ENCODE measurements around the gene MFAP4.

The MFAP4 gene

DNA sequence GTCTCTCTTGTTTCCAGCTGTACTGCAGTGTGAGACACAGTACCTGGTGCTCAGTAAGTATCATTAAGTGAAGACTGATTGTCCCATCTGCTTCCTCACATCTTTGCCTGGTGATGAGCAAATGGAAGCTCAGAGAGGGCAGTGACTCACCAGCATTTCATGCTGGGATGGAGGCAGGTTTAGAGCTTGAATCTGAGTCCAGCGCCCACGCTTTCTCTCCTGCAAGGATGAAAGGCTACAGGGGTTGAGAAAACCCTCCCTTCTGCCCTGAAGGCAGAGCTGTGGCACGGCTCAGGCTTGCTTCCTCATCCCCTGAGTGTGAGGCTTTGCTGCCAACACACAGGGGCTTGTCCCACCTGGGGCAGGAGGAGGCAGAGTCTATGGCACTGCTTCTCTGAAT, 22.5 kb upstream of the MFAP4 start:
- no peak for DNase-seq

DNA sequence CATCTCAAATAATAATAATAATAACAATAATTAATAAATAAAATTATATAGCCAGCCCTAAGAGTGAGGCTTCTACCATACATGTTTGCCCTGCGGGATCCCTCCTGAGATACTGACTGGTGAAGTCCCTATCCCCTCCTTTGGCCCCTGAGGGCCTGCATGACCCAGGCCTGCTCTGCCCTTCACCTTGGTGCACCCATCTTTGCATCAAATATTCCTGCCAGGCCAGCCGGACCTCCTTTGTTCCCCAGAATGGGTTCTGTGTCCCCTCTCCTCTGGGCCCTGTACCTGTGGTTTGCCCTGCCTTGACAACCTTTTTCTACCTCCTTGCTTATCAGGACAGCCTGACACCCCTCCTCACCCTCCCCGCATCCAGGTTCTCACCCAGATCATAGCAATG, 22.1 kb upstream of the MFAP4 start:
- no peak for DNase-seq

DNA sequence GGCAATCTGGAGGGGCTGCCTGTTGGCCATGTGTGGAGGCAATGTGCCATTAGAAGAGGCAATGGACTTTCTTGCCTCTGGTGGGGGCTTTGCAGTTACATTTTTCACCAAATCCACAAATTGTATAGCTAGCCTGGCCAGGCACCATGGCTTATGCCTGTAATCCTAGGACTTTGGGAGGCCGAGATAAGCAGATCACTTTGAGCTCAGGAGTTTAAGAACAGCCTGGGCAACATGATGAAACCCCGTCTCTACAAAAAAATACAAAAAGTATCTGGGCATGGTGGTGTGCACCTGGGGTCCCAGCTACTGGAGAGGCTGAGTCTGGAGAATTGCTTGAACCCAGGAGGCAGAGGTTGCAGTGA, 21.3 kb upstream of the MFAP4 start:
- DNase-seq: no peak

DNA sequence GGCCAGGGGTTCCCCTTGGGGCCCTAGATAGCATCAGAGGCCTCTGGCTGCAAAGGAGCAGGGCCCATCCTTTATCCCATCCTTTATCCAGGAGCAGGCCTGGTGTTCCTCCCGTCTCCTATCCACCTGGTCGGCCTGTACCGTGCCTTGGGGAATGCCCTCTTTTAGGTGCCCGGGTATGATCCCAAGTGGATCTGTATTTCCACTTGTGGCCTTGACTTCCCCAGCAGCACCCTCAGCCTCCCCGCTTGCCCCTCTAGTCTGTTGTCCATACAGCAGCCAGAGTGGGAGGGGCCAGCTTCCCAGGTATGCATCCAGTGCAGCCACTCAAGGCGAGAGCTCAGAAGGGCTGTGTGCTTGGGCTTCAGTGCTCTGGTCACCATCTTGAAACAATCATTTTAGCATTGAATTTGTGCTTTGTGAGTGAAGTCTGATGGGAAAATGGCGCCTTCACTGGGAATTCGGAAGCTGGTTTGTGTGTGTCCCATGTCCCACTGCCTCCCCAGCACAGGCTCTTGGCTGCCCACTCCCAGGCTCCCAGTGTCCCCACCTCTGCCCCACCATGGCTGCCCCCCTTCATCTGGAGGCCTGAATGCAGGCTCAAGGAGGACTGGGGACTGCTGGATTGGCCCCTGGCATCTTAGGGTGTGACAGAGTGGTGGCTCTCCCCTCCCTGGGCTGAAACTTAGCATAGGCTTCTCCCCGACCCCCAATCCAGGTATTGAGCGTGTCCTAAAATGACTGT, 20.8 kb upstream of the MFAP4 start:
- DNase-seq: no peak

DNA sequence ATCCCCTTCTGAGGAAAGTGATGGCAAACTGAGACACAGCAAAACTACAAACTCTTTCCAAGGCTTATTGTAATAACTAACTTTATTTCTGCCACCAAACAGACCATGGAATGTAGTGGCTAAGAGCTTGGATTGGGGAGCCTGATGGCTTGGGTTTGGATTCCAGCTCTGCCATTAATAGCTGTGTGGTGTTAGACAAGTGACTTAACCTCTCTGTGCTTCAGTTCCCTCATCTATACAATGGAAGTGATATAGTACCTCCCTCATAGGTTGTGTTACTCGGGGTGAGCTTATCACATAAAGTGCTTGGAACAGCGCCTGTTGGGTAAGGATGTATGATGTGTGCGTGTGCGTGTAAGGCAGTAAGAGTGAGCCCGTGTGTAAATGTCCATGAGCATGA, 18.1 kb upstream of the MFAP4 start:
- no peak for DNase-seq

DNA sequence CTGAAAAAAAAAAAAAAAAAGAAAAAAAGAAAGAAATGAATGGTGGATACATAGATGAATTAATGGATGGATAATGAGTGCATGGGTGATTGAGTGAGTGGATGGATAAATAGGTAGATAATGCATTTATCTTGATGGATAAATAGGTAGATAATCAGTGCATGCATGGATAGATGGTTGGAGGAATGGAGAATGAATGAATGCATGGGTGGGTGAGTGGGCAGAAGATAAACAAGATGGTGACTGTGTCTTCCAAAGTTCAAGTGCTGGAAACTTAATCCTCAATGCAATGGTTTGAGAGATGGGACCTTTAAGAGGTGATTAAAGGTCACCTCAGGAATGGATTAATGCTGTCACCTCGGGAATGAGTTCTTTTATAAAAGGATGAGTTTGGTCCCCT, 17.3 kb upstream of the MFAP4 start:
- DNase-seq: no peak

DNA sequence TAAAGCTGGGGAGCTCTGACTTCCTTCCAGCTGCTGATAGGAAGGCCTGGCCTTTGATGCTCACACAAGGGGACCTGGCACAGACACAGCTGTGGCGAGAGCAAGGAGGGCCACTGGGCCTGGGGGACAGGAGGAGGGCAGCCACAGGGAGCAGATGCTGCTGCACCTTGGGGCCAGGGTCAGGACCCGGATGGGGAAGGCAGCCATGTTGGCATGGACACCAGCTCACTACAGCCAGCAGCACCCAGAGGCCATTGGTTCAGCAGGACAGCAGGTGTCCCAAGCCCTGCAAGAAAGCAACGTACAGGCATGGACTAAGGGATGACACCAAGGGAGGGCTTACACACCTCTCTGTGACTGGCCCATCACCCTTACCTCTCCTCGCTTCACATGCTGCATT, 16.0 kb upstream of the MFAP4 start:
- no peak for DNase-seq

DNA sequence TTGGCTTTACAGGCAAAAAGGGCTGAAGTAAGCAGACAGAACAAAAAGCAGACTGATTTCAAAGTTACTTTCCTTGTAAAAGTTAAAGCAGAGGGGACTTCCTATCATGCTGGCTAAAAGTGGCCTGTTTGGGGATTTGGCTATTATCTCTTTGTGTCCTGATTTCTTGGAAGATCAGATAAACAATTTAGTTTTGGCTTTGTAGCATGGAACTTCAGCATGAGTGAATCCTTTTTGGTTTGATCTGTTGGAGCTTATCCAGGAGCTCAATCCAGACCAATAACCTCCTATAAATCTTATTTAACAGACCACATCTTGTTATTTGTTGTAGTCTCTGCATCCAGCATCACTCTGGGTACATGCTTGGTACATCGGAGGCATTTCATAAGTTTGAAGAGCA, 15.2 kb upstream of the MFAP4 start:
- no peak for DNase-seq

DNA sequence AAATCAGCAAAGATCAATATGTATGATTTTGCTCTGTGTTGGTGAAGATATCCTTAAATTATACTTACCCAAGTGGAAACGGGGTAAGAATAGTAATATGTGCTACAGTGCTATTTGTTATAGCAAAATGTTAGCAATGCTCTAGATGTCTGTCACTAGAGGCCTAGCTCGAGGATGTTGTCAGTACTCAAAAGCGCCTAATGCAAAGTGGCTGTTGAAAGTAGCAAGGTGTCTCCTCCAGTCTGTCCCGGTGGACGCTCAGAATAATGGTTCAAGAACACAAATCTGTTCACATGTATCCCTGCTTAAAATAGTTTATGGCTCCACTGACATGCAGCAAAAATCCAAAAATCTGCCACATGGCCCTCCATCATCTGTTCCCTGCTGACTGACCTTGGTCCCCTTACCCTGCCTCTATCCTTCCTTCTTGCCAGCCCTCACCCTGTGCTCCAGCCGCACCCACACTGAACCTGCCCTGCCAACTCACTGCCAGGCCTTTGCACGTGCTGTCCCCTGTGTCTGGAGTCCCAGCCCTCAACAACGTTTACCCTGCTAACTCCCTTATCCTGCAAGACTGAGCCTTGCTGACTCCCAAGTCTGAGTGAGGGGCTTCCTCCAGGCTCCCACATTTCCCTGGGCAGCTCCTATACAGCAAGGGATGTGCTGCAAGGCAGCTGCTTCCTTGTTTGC, 14.5 kb upstream of the MFAP4 start:
- no peak for DNase-seq

DNA sequence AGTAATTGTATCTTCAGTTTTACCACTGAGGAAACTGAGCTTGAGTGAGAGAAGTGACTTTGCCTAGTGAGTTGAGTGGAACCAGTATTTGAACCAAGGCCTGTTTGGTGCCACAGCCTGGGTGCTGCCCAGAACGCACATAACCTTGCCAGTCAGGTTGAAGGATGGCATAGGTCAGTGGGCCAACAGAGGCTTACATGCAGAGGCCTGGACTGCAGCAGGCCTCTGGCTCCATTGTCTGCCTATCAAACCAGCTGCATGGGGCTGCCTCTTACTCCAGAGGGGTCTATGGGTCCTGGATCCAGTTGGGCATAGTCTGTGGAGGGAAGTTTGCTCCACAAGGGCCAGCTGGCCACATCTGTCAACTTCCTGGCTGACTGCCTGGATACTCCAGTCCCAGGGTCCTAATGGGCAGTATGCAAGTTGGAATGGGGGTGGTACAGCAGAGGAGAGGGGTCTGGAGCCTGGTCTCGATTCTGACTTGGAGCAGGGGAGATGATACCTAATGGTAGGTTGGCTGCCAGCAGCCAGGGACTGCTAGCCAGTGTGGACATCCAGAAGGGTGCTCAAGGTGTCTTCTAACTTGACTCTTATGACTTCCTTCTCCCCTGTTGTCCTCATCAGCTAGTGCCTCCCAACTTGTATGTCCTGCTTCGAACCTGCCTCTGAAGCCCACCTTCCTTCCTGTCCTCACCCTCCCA, 12.9 kb upstream of the MFAP4 start:
- no peak for DNase-seq

DNA sequence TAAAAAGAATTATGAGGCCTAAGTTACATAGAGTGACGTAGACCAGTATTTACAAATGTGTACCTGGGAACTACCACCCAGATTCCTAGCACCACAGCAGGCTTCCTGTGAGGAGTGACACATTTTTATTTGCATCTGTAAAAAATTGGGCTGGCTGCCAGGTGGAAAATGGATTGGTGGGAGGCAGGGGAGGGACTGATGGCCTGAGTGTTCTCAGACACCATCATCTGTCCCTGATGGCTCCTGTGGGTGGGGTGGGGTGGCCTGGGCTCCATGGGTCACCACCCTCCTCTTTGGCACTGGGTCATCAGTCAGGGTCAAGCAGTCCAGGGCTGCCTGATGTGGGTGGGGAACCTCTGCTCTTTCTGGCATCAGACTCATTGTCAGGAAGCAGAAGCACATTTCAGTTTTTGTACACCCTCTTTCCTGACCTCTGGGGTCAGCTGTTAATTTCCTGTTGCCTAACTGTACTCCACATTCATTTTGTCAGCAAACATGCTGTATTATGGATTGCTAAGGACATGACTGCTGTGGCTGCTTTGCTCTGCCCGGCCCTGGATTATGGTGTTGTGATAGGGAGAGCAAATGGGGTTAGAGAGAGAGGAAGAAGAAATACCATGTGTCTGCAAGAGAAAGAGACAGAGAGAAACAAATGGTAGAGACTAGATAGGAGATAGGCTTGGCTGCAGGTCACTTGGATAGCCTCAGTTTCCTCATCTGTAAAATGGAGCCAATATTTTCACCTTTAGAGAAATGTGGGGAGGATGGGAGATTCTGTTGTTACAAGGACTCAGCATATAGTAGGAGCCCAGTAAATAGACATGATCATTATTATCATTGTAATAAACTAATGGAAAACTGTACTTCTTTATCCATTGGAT, 11.6 kb upstream of the MFAP4 start:
- DNase-seq: no peak

DNA sequence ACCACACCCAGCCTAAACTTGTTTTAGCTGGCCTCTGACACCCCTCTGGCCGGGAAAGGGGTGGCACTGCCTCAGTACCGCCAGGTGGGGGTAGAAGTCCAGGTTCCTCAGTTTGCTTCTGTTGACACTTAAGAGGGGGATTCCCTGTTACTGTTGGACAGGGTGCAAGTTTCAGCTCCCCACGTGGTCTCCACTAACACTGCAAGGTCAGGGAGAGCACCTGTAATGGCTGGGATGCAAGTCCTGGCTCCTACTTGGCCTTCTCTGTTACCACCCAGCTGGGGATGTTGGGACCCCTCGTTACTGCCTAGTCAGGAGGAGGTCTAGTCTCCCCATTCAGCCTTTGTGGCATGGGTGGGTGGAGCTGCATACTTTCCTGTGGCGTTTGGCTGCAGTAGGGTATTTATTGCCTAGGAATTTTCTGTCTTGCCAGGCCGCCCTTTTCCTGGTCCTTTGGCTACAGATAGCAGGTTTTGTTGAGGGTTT, 10.6 kb upstream of the MFAP4 start:
- no peak for DNase-seq

DNA sequence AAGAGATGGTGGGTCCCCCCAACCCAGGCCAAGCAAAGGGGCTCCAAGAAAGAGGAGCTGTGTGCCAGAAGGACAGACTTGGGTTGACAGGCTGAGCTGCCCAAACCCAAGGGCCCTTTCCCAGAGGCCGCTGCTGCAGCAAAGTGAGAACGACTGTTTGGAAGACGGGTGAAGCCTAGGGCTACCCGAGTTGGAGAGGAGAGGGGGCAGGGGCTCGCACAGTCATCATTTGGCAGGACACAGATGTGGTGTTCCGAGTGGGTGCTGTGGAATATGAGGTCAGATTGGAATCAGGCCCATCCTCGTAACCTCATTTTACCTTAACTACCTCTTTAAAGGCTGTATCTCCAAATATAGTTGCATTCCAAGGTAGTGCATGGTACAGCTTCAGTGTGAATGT, 5.3 kb upstream of the MFAP4 start:
- no peak for DNase-seq

DNA sequence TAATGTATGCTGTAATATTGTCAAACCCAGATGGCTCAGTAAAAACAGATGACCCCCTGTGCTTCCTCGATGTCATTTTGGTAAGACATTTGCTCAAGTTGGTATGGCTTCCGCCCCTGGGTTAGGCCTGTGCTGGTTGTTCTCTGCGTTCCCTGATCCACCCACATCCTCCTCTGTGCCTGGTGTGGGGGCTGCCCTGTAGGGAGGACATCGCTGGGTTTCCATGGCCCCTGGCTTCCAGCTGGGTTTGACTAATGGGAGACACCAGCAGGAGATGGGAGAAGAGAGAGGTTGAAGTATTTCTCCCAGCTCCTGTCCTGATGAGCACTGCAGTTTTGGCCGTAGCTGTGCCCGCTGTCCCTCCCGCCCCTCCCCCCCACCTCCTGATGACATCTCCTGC, 4.4 kb upstream of the MFAP4 start:
- no peak for DNase-seq

DNA sequence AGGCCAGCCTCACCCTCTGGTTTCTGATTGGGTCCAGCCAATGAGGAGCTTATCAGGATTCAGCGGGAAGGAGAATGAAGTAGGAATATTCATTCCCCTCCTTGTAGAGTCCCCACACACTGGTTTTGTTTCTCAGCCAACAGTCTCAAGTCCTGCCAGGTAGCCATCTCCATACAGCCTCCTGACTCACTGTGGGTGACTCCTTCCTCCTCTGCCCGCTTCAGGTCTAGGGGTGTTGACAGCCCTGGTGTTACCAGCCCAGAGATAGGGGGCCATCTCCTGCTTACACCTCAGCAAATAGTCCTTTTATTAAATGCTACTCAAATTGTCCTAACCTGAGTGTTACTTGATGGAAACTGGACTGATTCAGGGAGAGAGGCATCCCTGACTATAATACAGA, 4.0 kb upstream of the MFAP4 start:
- DNase-seq: no peak

DNA sequence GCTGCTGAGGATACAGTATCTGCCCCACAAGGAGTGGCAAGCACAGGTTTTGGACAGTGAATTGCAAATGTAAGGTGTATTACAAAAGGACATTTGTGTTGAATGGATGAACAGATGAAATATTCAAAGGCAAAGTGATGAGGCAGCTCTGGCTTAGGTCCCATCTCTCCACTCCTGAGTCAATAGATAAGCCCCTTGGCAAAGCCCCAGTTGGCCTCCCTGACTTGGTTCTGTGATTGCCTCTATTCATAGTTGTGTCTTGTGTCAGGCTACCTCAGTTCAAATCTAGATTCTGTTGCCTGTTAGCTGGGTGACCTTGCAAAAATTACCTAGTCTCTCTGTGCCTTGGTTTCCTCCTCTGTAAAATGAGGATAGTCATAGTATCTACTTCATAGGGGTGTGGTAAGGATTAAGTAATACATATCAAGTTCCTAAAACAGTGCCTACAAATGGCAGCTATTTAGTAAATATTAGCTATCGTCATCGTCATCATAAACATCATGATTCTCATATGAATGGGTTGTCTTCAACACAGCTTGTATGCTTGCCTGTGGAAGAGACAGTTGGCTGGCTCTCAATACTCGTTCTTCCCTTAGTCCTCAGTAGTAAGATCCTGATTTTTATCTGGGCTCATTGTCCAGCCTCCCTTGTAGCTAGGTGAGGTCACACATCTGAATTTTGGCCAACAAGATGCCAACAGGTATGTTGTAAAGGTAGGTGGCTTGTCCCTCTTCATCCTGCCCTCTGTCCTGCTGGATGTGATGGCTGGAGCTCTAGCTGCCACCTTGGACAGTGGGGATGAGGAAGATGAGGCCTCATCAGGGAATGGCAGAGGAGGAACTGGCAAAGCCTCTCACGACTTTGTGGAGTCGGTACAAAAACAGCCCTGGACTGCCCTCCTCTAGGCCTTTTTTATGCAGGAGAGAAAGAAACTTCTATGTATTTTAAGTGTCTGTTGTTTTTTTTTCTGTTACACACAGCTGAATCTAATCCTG, 2.1 kb upstream of the MFAP4 start:
- DNase-seq: peak; percentile 79

DNA sequence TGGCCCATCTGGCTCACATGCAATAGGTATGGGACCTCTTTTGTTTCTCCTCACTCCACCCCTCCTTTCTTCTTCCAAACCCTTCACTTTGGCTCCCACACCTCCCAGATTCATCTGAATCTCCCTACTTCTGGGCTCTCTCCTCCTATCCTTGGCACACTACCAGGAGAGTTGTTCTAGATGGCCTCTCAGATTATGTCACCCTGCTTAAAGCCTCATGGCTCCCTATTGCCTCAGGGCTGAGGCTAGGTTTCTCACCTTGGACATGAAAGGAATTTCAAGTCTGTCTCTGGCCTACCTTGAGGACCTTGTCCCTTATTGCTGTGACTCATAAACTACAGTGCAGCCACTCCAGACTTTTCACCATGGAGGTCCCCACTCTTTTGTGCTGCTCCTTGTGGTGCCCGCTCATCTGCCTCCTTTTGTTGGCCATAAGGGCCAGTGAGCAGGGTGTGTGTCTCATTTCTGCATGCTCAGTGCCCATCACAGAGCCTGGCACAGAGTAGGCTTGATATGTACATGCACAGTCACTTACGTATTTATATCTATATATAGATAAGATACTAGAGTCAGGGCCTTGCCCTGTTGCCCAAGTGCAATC, 1.0 kb upstream of the MFAP4 start:
- no peak for DNase-seq

DNA sequence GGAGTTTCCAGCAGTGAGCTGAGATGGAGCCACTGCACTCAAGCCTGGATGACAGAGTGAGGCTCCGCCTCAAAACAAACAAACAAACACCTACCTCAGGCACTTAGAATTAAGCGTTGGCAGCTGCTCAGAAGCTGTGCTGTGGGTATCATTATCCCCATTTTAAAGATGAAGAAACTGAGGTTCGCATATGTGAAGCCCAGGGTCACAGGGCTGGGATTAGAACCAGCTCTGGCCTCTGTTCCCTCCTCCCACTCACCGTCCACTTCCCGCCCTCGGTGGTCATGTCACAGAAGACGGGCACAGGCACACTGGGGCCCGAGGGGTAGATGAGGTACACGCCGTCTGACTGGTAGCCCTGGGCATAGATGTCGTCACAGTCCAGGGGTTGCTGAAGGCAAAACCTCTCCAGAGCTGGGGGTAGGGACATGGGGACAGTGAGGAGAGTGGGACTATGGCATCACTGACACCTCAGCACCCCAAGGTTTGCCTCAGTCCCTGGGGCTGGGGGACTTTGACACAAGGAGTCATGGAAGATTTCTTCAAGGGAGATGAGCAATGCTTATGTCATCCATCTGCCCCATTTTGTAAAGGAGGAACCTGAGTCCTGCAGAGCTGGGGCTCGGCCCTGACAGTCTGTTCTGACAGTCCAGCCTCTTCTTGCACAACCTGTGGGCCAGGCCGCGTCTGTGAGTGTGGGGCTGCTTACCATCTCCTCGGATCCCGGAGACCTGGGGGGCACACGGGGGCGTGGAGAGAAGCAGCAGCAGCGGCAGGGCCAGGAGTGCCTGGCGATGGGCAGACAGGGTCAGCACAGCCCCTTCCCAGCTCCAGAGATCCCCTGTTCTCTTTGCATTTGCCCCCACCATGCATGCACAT, 700 bp downstream of the MFAP4 start:
- no peak for DNase-seq

DNA sequence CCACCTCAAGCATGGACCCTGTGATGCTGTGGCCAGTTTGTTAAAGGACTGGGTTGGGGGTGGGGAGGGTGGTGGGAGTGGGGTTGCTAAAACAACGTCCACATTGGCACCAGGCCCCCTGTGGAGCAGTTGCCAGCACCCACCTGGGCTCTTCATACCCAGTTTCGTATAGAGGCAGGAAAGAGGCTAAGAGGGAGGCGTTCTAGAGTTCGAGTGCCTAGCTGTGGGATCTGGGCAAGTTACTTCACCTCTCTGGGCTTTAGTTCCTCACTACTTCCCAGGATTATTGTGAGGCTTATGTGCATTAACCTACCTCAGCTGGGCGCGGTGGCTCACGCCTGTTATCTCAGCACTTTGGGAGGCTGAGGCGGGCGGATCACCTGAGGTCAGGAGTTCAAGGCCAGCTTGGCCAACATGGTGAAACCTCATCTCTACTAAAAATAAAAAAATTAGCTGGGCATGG, 1.4 kb downstream of the MFAP4 start:
- no peak for DNase-seq

DNA sequence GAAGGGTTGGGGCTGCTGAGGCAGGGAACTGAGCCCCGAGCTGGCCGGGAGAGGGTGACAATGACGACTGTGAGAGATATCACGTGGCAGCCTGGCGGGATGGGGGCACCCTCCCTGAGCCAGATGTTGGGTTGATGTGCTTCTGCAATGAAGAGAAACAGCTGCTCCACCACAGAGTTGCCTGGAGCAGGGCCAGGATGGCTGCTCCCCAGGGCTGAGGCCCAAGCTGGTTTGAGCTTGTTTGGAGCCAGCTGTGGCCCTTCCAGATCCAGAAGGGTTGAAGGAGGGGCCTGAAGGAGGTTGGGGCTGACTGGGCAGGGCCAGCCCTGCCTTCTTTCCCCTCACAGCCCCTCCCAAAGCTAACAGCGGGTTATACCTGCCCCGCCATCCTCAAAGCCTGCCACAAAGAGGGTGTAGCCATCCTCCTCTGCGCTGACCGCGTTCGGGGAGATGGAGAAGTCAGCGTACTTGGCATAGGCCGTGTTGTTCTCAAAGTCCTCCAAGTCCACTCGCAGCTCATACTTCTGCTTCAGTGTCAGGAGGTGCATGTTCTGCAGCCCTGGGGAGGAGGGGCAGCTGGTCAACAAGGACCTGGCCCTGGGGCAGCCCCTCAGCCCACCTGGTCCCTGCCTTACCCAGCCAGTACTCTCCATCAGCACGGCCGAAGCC, 2.1 kb downstream of the MFAP4 start:
- DNase-seq: peak; percentile 97
